ENCODE measurements around the gene NDUFA3. TPM values are rescaled to one million over a fixed set of nuclear protein-coding genes. Genes with fewer than 3 reads are reported as not detected.

Gene NDUFA3
- total and polyA plus RNA-seq, 2 donors (not counting 3 experiments of a cell fraction or from before 2014, with no cell fraction given), result 107 to 119 TPM

DNA sequence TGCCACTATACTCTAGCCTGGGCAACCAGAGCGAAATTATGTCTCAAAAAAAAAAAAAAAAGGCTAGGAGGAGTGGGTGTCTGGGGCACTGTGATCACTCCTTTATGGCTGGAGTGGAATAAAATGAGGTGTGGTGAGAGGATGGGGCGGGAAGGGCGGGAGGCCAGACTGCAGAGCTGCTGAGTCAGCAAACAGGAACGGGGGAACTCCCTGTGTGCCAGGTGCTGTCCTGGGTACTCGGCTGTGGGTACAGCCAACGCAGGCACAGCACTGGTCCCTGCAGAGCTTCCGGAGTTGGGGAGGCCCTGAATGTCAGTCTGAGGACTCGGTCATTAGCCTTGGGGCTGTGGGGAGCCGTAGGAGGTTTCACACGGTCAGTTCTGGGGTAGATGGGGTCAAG, 18.6 kb downstream of the NDUFA3 start:
- H3K9ac ChIP-seq (replicated peaks; ENCODE audit: extremely low read depth, insufficient read depth, low read length), result no peak overlapping the region
- no peak overlapping the region for H3K27ac ChIP-seq (ENCODE audit: insufficient read depth, low read depth, low read length)
- ChIA-PET POLR2A (no interaction called here), CTCF (no interaction called here)
- intact Hi-C loops (cut with micrococcal nuclease), result no loop called here
- peaks cover 3% of the 10 kb centered on the region for H3K4me1 ChIP-seq (ENCODE audit: control insufficient read depth, extremely low read depth, insufficient read depth, low read length)
- peaks cover 11% of the 10 kb centered on the region for H3K79me2 ChIP-seq (ENCODE audit: control insufficient read depth, insufficient read depth, low read length)
- no peak overlapping the region for H2AFZ ChIP-seq (ENCODE audit: low read depth, low read length)
- no peak overlapping the region for H3K4me3 ChIP-seq (replicated peaks in 1 of 3; ENCODE audit: insufficient read depth in 1 of 3, low read depth in 1 of 3, low read length in 3 of 3)
- no peaks in the 10 kb centered on the region for H3K9me1 ChIP-seq (replicated peaks; ENCODE audit: control insufficient read depth, extremely low read depth, insufficient read depth, low read length)
- no peak overlapping the region for H3K4me2 ChIP-seq (ENCODE audit: insufficient read depth, low read length)
- BruUV-seq (replicated peaks), result no TSS peak
- H3K36me3 ChIP-seq (ENCODE audit: control insufficient read depth in 2 of 2, extremely low read depth in 1 of 2, insufficient read depth in 2 of 2, low read length in 2 of 2), result peaks cover 12 to 53% of the 10 kb centered on the region in 2 experiments
- TF ChIP-seq MAX (IDR thresholded peaks at IDR 0.05; ENCODE audit: insufficient read depth, insufficient read length) (no peak), JUN (IDR thresholded peaks at IDR 0.05; ENCODE audit: borderline replicate concordance, insufficient read depth, insufficient read length, low read depth) (no peak), MYC (IDR thresholded peaks at IDR 0.05; ENCODE audit: low read depth, low read length) (no peak), POLR2AphosphoS5 (IDR thresholded peaks at IDR 0.05; ENCODE audit: insufficient read depth, low read depth, low read length) (no peak), EZH2 (IDR thresholded peaks at IDR 0.05; ENCODE audit: borderline replicate concordance, low read depth, low read length, severe bottlenecking) (no peak), POLR2A (IDR thresholded peaks at IDR 0.05; ENCODE audit: low read depth, low read length) (no peak), GATA2 (IDR thresholded peaks at IDR 0.05; ENCODE audit: insufficient read depth, insufficient read length, low read depth, low read length) (no peak)
- TF ChIP-seq, protein P1, sequence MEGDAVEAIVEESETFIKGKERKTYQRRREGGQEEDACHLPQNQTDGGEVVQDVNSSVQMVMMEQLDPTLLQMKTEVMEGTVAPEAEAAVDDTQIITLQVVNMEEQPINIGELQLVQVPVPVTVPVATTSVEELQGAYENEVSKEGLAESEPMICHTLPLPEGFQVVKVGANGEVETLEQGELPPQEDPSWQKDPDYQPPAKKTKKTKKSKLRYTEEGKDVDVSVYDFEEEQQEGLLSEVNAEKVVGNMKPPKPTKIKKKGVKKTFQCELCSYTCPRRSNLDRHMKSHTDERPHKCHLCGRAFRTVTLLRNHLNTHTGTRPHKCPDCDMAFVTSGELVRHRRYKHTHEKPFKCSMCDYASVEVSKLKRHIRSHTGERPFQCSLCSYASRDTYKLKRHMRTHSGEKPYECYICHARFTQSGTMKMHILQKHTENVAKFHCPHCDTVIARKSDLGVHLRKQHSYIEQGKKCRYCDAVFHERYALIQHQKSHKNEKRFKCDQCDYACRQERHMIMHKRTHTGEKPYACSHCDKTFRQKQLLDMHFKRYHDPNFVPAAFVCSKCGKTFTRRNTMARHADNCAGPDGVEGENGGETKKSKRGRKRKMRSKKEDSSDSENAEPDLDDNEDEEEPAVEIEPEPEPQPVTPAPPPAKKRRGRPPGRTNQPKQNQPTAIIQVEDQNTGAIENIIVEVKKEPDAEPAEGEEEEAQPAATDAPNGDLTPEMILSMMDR (IDR thresholded peaks at IDR 0.05; ENCODE audit: extremely low read depth in 1 of 2, insufficient read depth in 1 of 2, low read depth in 1 of 2, low read length in 2 of 2), result no peak
- dilution Hi-C loops (cut with MboI; ENCODE audit: extremely low pct_ligation_motif_present, low sequenced_read_pairs), result no loop called here
- FAIRE-seq (no peak), DNase-seq (ENCODE audit: low read depth, low spot score) (no peak)
- no peaks in the 10 kb centered on the region for H4K20me1 ChIP-seq (replicated peaks; ENCODE audit: control insufficient read depth, extremely low read depth, insufficient read depth, low read length)
- H3K9me3 ChIP-seq (replicated peaks; ENCODE audit: control insufficient read depth, insufficient read depth, low read length), result no peaks in the 10 kb centered on the region
- no peaks in the 10 kb centered on the region for H3K27me3 ChIP-seq (ENCODE audit: control insufficient read depth in 2 of 2, insufficient read depth in 2 of 2, low read length in 2 of 2)

Measured in endothelial cell of umbilical vein (primary cell).